ENCODE measurements around the gene MATCAP1.

DNA sequence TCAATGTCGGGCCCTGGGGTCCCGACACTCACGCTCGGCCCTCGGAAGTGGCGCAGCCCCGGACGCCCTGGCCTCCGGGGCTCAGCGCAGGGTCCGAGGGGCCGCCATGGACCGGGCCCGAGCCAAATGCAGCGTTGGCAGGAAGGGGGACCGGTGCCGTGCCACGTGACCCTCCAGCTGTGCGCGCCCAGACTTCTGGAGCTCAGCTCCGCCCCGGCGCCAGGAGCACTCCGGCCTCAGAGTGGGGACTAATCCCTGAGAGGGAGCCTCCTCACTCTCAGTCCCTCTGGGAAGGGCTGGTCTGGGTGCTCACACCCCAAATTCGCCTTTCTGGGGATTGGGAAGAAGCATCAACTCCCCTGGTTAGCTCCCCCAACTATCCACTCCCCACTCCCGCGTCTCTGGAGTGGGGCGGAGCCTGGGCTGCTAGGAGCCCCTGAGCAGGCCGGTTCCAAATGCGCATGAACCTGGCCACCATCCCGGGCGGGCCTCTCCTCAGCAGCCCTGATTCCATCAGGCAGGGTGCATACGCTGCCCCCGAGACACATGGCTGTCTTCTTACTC lies 32.8 kb downstream of the MATCAP1 start, which contains the start of gene B3GNT9:
- TF ChIP-seq CTCF (IDR thresholded peaks at IDR 0.05; ENCODE audit: low read length) (no peak), EZH2 (optimal IDR thresholded peaks at IDR 0.05; ENCODE audit: low read depth, low read length) (no peak)

All from MM.1S (cell line).